ENCODE results near the gene SIRT7.

SIRT7 gene

GRCh38 chr17:81942167-81942553 lies 24.2 kb upstream of the SIRT7 start:
- H3K27ac ChIP-seq: no peak overlapping the region
- peaks cover 75% of the 10 kb centered on the region for H3K27me3 ChIP-seq
- no peak for TF ChIP-seq CTCF (IDR thresholded peaks at IDR 0.05)

GRCh38 chr17:81941484-81942166 lies 23.6 kb upstream of the SIRT7 start:
- H3K27me3 ChIP-seq: peaks cover 81% of the 10 kb centered on the region
- H3K4me1 ChIP-seq (ENCODE audit: control insufficient read depth in 1 of 2, insufficient read depth in 1 of 2, low read depth in 1 of 2, low read length in 1 of 2): peaks cover 10 to 11% of the 10 kb centered on the region in 2 experiments
- H3K27ac ChIP-seq: no peak overlapping the region
- no peaks in the 10 kb centered on the region for H3K9me3 ChIP-seq
- no peaks in the 10 kb centered on the region for H3K36me3 ChIP-seq
- TF ChIP-seq CTCF (IDR thresholded peaks at IDR 0.05): no peak
- H3K4me3 ChIP-seq (ENCODE audit: low read depth in 1 of 2, low read length in 1 of 2): no peak overlapping the region

More at GRCh38 chr17:81942167-81942553, 24.2 kb upstream of the SIRT7 start:
- H3K4me1 ChIP-seq (ENCODE audit: control insufficient read depth in 1 of 2, insufficient read depth in 1 of 2, low read depth in 1 of 2, low read length in 1 of 2): peaks cover 4 to 6% of the 10 kb centered on the region in 2 experiments
- H3K4me3 ChIP-seq (ENCODE audit: low read depth in 1 of 2, low read length in 1 of 2): no peak overlapping the region
- H3K36me3 ChIP-seq: no peaks in the 10 kb centered on the region
- H3K9me3 ChIP-seq: no peaks in the 10 kb centered on the region

DNA sequence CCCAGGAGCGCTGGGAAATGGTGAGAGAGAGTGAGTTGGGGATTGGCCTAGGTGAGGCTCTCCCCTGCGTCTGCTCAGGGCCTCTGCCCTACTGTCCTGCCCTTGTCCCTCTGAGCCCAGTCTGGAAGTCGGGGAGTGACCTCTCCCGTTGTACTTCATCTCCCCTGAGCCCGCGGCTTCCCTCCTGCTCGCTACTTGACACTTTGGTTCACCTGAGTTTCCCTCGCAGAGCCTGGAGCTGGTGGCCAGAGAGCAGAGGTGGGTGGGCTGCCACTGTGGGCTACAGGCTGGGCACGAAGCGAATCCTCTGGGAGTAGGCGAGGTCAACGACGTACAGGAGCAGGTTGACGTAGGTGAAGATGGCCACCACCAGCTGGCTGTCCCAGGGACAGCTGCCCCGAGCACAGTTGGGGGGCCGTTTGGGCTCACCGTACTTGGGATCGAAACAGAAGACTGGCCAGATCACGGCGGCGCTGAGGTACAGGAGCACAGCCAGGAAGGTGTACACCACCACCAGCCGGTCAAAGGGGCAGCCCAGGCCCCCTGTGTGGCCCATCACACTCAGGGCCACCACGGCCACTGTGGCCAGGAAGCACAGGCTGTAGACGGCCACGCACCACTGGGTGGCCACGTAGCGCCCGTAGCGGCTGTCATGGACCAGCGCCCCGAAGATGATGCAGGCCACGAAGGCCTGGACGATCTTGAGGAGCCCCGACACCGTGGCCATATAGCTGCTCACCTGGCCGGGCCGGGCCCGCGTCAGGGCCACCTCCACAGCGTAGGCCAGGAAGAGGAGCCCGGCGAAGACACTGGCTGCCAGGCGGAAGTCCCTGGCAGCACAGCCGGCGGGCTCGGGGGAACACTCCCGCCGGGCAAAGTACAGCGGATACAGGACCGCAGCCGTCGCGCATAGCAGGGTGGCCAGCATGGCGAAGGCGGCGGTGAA lies 22.8 kb upstream of the SIRT7 start:
- no peak for TF ChIP-seq CTCF (IDR thresholded peaks at IDR 0.05)
- H3K27ac ChIP-seq: no peak overlapping the region
- H3K9me3 ChIP-seq: no peaks in the 10 kb centered on the region
- H3K27me3 ChIP-seq: peaks cover 89% of the 10 kb centered on the region
- peaks cover 12 to 14% of the 10 kb centered on the region in 2 experiments for H3K4me1 ChIP-seq (ENCODE audit: control insufficient read depth in 1 of 2, insufficient read depth in 1 of 2, low read depth in 1 of 2, low read length in 1 of 2)
- no peaks in the 10 kb centered on the region for H3K36me3 ChIP-seq
- H3K4me3 ChIP-seq (ENCODE audit: low read depth in 1 of 2, low read length in 1 of 2): no peak overlapping the region

GRCh38 chr17:81939881-81940385 lies 22.0 kb upstream of the SIRT7 start:
- H3K27me3 ChIP-seq: peaks cover 97% of the 10 kb centered on the region
- H3K27ac ChIP-seq: no peak overlapping the region
- no peaks in the 10 kb centered on the region for H3K9me3 ChIP-seq
- TF ChIP-seq CTCF (IDR thresholded peaks at IDR 0.05): no peak
- H3K4me3 ChIP-seq (ENCODE audit: low read depth in 1 of 2, low read length in 1 of 2): no peak overlapping the region
- H3K36me3 ChIP-seq: no peaks in the 10 kb centered on the region
- peaks cover 12 to 14% of the 10 kb centered on the region in 2 experiments for H3K4me1 ChIP-seq (ENCODE audit: control insufficient read depth in 1 of 2, insufficient read depth in 1 of 2, low read depth in 1 of 2, low read length in 1 of 2)

DNA sequence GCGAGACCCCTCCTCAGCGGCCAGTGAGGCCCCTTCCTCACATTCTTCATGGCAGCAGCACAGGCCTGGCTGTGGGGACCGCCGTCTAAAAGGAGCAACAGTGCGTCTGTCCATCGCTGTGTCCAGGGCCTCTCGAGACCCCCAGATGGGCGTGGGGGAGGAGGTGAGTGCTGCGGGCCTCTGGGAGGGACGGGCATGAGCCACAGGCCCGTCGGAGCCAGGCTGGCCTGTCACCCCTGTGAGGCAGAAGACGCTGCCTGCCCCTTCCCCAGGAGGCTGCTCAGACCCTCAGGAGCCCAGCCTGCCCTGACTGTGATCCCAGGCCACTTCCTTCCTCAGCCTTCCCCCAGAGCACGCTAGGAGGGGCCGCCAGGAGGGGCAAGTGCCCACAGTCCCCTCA lies 21.2 kb upstream of the SIRT7 start:
- H3K9me3 ChIP-seq: no peaks in the 10 kb centered on the region
- no peak overlapping the region for H3K27ac ChIP-seq
- no peaks in the 10 kb centered on the region for H3K36me3 ChIP-seq
- H3K4me1 ChIP-seq (ENCODE audit: control insufficient read depth in 1 of 2, insufficient read depth in 1 of 2, low read depth in 1 of 2, low read length in 1 of 2): peaks cover 17 to 18% of the 10 kb centered on the region in 2 experiments
- no peak for TF ChIP-seq CTCF (IDR thresholded peaks at IDR 0.05)
- H3K27me3 ChIP-seq: peaks cover 97% of the 10 kb centered on the region
- no peak overlapping the region for H3K4me3 ChIP-seq (ENCODE audit: low read depth in 1 of 2, low read length in 1 of 2)
